HG03025 (cell line): Measurements from ENCODE around the gene MYO5B.

ENCODE experiments used
- ATAC-seq: cut with Tn5 transposase; IDR thresholded peaks from one replicate; pipeline ENCODE4 v1.9.1; 2021; ENCODE audit warnings: mild to moderate bottlenecking, moderate library complexity; ENCODE audit not compliant: unreplicated experiment, low FRiP score

Gene MYO5B

GRCh38 chr18:50033004-50033403 is 161.9 kb downstream of the MYO5B start:
- ATAC-seq: no peak

GRCh38 chr18:50030146-50030545 is 164.8 kb downstream of the MYO5B start:
- no peak for ATAC-seq

- no peak for ATAC-seq
These were observed 167.0 kb downstream of the MYO5B start for GRCh38 chr18:50027996-50028395.

GRCh38 chr18:50024466-50024865 is 170.5 kb downstream of the MYO5B start:
- no peak for ATAC-seq

- no peak for ATAC-seq
These were observed 172.0 kb downstream of the MYO5B start for GRCh38 chr18:50022985-50023384.

- ATAC-seq: no peak
These were observed 180.3 kb downstream of the MYO5B start for GRCh38 chr18:50014606-50015005.

GRCh38 chr18:50013363-50014138 is 181.4 kb downstream of the MYO5B start:
- no peak for ATAC-seq

- ATAC-seq: no peak
These were observed 183.0 kb downstream of the MYO5B start for GRCh38 chr18:50011813-50012435.

- ATAC-seq: peak; percentile 79
These were observed 185.1 kb downstream of the MYO5B start for GRCh38 chr18:50009773-50010335.

- ATAC-seq: no peak
These were observed 186.6 kb downstream of the MYO5B start for GRCh38 chr18:50008306-50008705.

- no peak for ATAC-seq
These were observed 188.4 kb downstream of the MYO5B start for GRCh38 chr18:50006470-50007046.

- no peak for ATAC-seq
These were observed 190.9 kb downstream of the MYO5B start for GRCh38 chr18:50004013-50004412.

- ATAC-seq: no peak
These were observed 192.2 kb downstream of the MYO5B start for GRCh38 chr18:50002781-50003180.

- no peak for ATAC-seq
These were observed 194.7 kb downstream of the MYO5B start for GRCh38 chr18:50000227-50000626.

- ATAC-seq: no peak
These were observed 195.8 kb downstream of the MYO5B start for GRCh38 chr18:49999128-49999527.

GRCh38 chr18:49997558-49997957 is 197.4 kb downstream of the MYO5B start:
- ATAC-seq: no peak

GRCh38 chr18:49994410-49994809 is 200.5 kb downstream of the MYO5B start:
- no peak for ATAC-seq

- no peak for ATAC-seq
These were observed 201.6 kb downstream of the MYO5B start for GRCh38 chr18:49993299-49993698.

- ATAC-seq: no peak
These were observed 206.2 kb downstream of the MYO5B start for GRCh38 chr18:49988733-49989132.

- ATAC-seq: no peak
These were observed 206.8 kb downstream of the MYO5B start for GRCh38 chr18:49988101-49988500.

- no peak for ATAC-seq
These were observed 209.7 kb downstream of the MYO5B start for GRCh38 chr18:49985236-49985635.
